K562 (cell line): ENCODE data around the gene CFAP58. TPM values are rescaled to one million over a fixed set of nuclear protein-coding genes. Genes with fewer than 3 reads are reported as not detected.

Experiments used
- BCOR ChIP-seq: fragments of 450-650 bp; IDR thresholded peaks from 2 replicates; pipeline ENCODE4 v1.6.1; 2016
- EP400 ChIP-seq: fragments of 450-650 bp; IDR thresholded peaks from 2 replicates; pipeline ENCODE4 v1.6.1; 2017; ENCODE audit warnings: antibody characterized with exemption, mild to moderate bottlenecking, moderate library complexity
- ETV6 ChIP-seq, 3 experiments: fragments of 150-350 bp in 1 of 3; sonication (generic) in 1 of 3; formaldehyde crosslinking in 1 of 3; IDR thresholded peaks; 2 replicates each; pipeline versions ENCODE4 v1.6.1 to v1.8.0; 2014 to 2022; ENCODE audit warnings: borderline replicate concordance in 2 of 3, low read depth in 2 of 3, antibody characterized with exemption in 1 of 3, low read length in 1 of 3, mild to moderate bottlenecking in 1 of 3, missing genetic modification reagents in 1 of 3
- FOXM1 ChIP-seq, 2 experiments: fragments of 450-650 bp in 1 of 2; sonication (generic) in 1 of 2; formaldehyde crosslinking in 1 of 2; IDR thresholded peaks; 2 replicates each; pipeline versions ENCODE4 v1.6.1 to v1.9.0; 2017 to 2022; ENCODE audit warnings: low read depth in 2 of 2, mild to moderate bottlenecking in 2 of 2, missing genetic modification reagents in 1 of 2, moderate library complexity in 1 of 2
- HMGN3 ChIP-seq: IDR thresholded peaks from 2 replicates; pipeline ENCODE4 v1.6.1; 2011; ENCODE audit warnings: borderline replicate concordance, low read depth, mild to moderate bottlenecking, mixed read lengths, low read length; ENCODE audit not compliant: insufficient read length; ENCODE audit errors: extremely low read depth
- NBN ChIP-seq: fragments of 450-650 bp; IDR thresholded peaks from 2 replicates; pipeline ENCODE4 v1.6.1; 2016; ENCODE audit warnings: low read depth, mild to moderate bottlenecking
- NFRKB ChIP-seq: fragments of 450-650 bp; IDR thresholded peaks from 2 replicates; pipeline ENCODE4 v1.6.1; 2016; ENCODE audit warnings: low read depth
- NR2C2 ChIP-seq, 2 experiments: fragments of 200-800 bp in 1 of 2; sonication (Bioruptor generic) in 1 of 2; sonication (generic) in 1 of 2; formaldehyde crosslinking in 1 of 2; IDR thresholded peaks; 2 replicates each; pipeline versions ENCODE4 v1.6.1 to v1.8.0; 2016 to 2022; ENCODE audit warnings: mild to moderate bottlenecking in 1 of 2, missing compliant biosample characterization in 1 of 2, missing genetic modification characterization in 1 of 2, missing genetic modification reagents in 1 of 2
- POLR2B ChIP-seq: fragments of 450-650 bp; IDR thresholded peaks from 2 replicates; pipeline ENCODE4 v1.6.1; 2018; ENCODE audit warnings: low read depth; ENCODE audit not compliant: partially characterized antibody
- POLR2G ChIP-seq: fragments of 200-400 bp; formaldehyde crosslinking; IDR thresholded peaks from 2 replicates; pipeline ENCODE4 v1.6.1; 2017; ENCODE audit warnings: low read depth, mild to moderate bottlenecking, antibody characterized with exemption, low read length, moderate library complexity
- RBFOX2 ChIP-seq: fragments of 200-400 bp; formaldehyde crosslinking; IDR thresholded peaks from 2 replicates; pipeline ENCODE4 v1.6.1; 2017; ENCODE audit warnings: low read depth, mild to moderate bottlenecking, low read length, moderate library complexity
- TAF1 ChIP-seq: IDR thresholded peaks from 2 replicates; pipeline ENCODE4 v1.6.1; 2011; ENCODE audit warnings: mild to moderate bottlenecking, low read length, moderate library complexity; ENCODE audit not compliant: insufficient read depth, control insufficient read depth, severe bottlenecking; ENCODE audit errors: extremely low read depth
- TBL1XR1 ChIP-seq, 2 experiments: IDR thresholded peaks; 2 replicates each; pipeline ENCODE4 v1.6.1; 2012; ENCODE audit warnings: improper control_type of control experiment in 2 of 2, low read length in 2 of 2, mild to moderate bottlenecking in 1 of 2
- polyA plus RNA-seq, 8 experiments: library from polyadenylated mRNA; depleted of rRNA in 4 of 8; stranded (reverse) in 5 of 8; unstranded in 3 of 8; fragments of >200 nt; fragmentation: Nextera tagmentation in 2 of 8; fragmentation: Illumina TruSeq in 1 of 8; extraction: Ambion mirVana in 2 of 8; extraction: Trizol in 1 of 8; gene quantifications; 2 replicates each; pipeline versions ENCODE4 v1.2.1 to v1.2.3, GENCODE V29; 2011 to 2014; ENCODE audit warnings: inconsistent platforms in 1 of 8, missing spikeins in 1 of 8
- total RNA-seq, 7 experiments: library from RNA; depleted of rRNA in 6 of 7; stranded (reverse); fragments of >200 nt in 6 of 7; fragmentation: Illumina TruSeq in 2 of 7; extraction: Trizol in 2 of 7; gene quantifications; 2 replicates each; pipeline versions ENCODE4 v1.2.1 to v1.2.3, GENCODE V29; 2011 to 2021; ENCODE audit warnings: low replicate concordance in 1 of 7
- TF ChIP-seq, protein P1 (sequence below): sonication (generic); formaldehyde crosslinking; IDR thresholded peaks from 2 replicates; pipeline ENCODE4 v1.8.0; 2022; ENCODE audit warnings: mild to moderate bottlenecking, missing genetic modification reagents
- TF ChIP-seq, protein P2 (sequence below), 2 experiments: fragments of 450-650 bp; IDR thresholded peaks; 2 replicates each; pipeline ENCODE4 v1.6.1; 2016
- TF ChIP-seq, protein P3 (sequence below): sonication (generic); formaldehyde crosslinking; IDR thresholded peaks from 2 replicates; pipeline ENCODE4 v1.8.1; 2023; ENCODE audit warnings: mild to moderate bottlenecking, missing genetic modification reagents, moderate library complexity
- TF ChIP-seq, protein P4 (sequence below): IDR thresholded peaks from 3 replicates; pipeline ENCODE4 v1.6.1; 2011; ENCODE audit warnings: borderline replicate concordance, mild to moderate bottlenecking; ENCODE audit not compliant: insufficient read length, insufficient read depth

The CFAP58 gene
- total and polyA plus RNA-seq, 9 of the 15 experiments (the other 6 are each of a cell fraction or from before 2014, with no cell fraction given), result 0.08 to 2.0 (median 0.71) TPM

DNA sequence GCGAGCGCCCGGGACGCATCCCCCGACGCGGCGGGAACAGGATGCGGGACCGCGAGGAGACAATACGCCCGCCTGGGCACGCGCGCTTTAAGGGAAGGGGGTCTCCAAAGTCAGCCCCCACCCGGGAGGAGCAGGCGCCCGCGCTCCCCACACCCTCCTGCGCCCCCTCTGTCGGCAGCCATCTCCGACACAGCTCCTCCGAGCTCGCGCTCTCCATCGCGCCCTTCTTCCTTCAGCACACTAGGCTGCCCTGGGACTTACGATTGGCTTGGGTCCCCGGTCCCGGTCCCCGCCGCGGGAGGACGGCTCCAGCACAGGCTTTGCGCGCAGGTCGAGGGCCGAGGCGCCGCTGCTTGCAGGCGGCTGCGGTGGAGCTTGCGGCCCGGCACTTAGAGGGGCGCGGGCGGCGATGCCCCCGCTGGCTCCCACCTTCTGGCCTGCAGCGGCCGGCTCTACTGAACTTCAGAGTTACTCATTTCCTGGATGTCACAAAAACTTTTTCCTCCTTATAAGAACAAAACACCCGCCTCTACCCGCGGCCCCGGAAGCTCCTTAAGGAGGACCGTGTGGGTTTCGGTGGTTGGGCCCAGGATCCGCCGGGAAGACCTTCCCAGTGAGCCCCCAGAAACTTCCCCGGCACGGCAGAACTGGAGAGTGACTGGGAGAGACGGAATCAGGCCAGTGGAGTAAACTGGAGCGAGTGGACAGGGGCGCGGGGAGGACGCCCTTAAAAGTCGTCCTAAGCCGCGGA lies 15.5 kb upstream of the CFAP58 start, which contains the start of gene ITPRIP (continued):
- TF ChIP-seq, protein P1, sequence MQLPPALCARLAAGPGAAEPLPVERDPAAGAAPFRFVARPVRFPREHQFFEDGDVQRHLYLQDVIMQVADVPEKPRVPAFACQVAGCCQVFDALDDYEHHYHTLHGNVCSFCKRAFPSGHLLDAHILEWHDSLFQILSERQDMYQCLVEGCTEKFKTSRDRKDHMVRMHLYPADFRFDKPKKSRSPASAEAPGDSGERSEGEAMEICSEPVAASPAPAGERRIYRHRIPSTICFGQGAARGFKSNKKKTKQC (CRISPR knock-in tag), result 0 out of 2 replicates have a peak, but pooled peaks have one; percentile 15
- TF ChIP-seq FOXM1 (IDR thresholded peaks at IDR 0.05; ENCODE audit: low read depth) (peak; percentile 96), FOXM1 (CRISPR knock-in tag; IDR thresholded peaks at IDR 0.05; ENCODE audit: low read depth) (no peak), HMGN3 (peak; percentile 64), POLR2G (peak; percentile 93), TBL1XR1 (IDR thresholded peaks at IDR 0.05; ENCODE audit: low read length in 2 of 2) (0 out of 4 replicates have a peak, but pooled peaks of 1 of the 2 experiments have one; percentile 6), RBFOX2 (peak; percentile 97), NFRKB (0 out of 2 replicates have a peak, but pooled peaks have one; percentile 14), NR2C2 (CRISPR knock-in tag; IDR thresholded peaks at IDR 0.05) (no peak), NR2C2 (tag; IDR thresholded peaks at IDR 0.05) (peak; percentile 4; the same call in 1 of the 2 replicates), NBN (peak; percentile 44; the same call in 1 of the 2 replicates), BCOR (peak; percentile 79), TAF1 (peak; percentile 55), EP400 (peak; percentile 65; the same call in 1 of the 2 replicates), POLR2B (peak; percentile 34), ETV6 (IDR thresholded peaks at IDR 0.05; ENCODE audit: borderline replicate concordance in 1 of 2, low read depth in 2 of 2, low read length in 1 of 2) (no peak; a peak in 1 of 4 replicates), ETV6 (CRISPR knock-in tag; IDR thresholded peaks at IDR 0.05; ENCODE audit: borderline replicate concordance) (no peak)
- TF ChIP-seq, protein P2, sequence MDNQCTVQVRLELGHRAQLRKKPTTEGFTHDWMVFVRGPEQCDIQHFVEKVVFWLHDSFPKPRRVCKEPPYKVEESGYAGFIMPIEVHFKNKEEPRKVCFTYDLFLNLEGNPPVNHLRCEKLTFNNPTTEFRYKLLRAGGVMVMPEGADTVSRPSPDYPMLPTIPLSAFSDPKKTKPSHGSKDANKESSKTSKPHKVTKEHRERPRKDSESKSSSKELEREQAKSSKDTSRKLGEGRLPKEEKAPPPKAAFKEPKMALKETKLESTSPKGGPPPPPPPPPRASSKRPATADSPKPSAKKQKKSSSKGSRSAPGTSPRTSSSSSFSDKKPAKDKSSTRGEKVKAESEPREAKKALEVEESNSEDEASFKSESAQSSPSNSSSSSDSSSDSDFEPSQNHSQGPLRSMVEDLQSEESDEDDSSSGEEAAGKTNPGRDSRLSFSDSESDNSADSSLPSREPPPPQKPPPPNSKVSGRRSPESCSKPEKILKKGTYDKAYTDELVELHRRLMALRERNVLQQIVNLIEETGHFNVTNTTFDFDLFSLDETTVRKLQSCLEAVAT (IDR thresholded peaks at IDR 0.05), result 0 out of 4 replicates have a peak, but pooled peaks of 1 of the 2 experiments have one; percentile 59
- TF ChIP-seq, protein P3, sequence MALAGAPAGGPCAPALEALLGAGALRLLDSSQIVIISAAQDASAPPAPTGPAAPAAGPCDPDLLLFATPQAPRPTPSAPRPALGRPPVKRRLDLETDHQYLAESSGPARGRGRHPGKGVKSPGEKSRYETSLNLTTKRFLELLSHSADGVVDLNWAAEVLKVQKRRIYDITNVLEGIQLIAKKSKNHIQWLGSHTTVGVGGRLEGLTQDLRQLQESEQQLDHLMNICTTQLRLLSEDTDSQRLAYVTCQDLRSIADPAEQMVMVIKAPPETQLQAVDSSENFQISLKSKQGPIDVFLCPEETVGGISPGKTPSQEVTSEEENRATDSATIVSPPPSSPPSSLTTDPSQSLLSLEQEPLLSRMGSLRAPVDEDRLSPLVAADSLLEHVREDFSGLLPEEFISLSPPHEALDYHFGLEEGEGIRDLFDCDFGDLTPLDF (CRISPR knock-in tag), result 0 out of 2 replicates have a peak, but pooled peaks have one; percentile 45
- TF ChIP-seq, protein P4, sequence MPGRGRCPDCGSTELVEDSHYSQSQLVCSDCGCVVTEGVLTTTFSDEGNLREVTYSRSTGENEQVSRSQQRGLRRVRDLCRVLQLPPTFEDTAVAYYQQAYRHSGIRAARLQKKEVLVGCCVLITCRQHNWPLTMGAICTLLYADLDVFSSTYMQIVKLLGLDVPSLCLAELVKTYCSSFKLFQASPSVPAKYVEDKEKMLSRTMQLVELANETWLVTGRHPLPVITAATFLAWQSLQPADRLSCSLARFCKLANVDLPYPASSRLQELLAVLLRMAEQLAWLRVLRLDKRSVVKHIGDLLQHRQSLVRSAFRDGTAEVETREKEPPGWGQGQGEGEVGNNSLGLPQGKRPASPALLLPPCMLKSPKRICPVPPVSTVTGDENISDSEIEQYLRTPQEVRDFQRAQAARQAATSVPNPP, result no peak
- TF ChIP-seq, all 486 proteins: peak for 67
